Astrocyte of the hippocampus (primary cell): ENCODE data around the gene TAOK1.

Experiments
- DNase-seq: peaks from one replicate; pipeline ENCODE4 v3.0.0; 2011; ENCODE audit warnings: low read depth, low spot score

Gene TAOK1

DNA sequence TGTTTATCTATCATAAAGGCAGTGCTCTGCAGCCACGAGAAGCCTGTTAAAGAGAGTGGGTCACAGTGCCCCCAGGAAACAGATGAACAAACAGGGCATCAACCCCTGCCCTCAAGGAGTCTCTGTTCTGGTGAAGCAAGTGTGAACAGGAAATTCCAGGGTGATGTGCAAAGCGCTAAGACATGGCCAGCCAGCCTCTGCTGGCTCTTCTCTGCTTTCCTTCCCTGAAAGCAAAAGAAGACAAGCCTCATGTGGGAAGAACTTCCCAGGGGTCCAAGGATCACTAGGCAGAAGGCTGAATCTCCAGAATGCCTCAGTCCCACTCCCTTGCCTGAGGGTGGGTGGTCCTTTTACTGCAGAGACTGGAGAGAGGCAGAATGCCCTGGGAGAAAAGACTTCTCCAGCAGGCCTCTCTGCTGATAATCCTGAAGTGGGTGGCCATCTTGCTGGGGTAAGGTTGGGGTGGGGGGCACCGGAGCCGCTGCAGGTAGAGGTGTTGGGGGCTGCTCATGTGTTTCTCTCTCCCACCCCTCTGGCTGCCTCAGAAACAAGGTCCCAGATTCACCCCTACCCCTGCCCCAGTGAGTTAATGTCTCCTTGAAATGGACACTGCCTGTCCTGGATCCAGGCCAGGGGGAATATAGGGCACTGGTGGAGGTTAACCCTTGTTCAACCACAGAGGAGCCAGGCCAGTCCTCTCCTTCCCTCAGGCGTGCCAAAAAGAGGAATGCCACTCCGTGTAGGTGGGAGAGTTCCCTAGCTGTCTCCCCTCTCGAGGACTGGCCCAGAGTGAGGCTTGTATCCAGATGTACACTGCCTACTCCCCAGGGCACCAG lies 205.2 kb downstream of the TAOK1 start:
- no peak for DNase-seq

DNA sequence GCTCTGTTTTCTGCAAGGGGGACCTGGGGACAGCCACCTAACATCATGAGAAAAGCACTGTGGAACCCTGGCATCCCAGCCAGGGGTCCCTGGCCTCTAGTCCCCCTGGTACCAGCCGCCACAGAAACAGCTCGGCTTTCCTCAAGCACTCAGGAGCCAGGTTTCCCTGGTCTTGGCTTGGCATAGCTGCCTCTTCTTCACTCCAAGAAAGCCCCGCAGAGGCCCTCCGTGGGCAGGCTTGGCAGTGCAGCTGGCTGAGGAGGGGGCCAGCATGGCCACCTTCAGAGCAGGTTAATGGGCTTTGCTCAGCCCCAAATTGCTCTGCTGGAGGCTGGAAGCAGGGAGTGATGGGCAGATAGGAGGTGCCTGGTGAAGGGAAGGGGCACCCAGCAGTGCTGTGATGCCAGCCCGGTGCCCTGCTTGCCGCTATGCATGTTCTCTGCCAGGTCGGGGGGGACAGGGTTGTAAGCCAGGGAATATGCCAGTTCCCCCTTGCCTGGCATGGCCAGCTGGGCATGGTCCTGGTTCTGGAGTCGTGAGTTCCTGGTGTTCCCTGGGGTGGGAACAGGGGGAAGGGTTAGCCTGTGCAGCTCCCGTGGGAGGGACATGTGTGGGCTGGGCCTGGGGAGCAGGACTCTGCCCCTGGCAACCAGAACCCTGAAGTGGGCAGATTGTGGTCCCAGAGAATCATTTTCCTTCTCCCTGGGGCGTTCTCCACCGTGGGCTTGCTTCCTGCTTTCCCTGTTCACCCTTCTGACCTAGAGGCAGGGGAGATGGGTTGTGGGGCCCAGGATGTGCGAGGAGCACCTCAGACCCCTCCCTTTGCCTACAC lies 206.0 kb downstream of the TAOK1 start:
- DNase-seq, result no peak

DNA sequence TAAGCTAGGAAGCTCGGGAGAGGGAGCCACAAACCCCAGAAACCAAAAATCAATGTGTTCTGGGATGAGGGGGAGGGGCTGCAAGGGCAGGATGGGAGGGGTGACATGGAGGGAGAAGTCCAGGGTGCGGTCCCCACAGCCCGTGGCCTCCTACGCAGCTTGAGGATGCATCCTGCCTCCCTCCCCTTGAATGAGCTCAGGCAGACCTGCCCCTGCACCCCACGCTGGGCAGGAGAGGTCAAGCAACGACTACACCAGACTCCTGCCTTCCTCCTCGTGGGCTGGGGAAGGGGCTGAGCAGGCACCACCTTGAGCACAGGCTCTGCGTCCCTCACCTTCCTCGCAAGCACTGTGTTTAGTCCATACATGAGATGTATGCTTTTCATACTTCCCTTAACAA lies 206.6 kb downstream of the TAOK1 start:
- no peak for DNase-seq

DNA sequence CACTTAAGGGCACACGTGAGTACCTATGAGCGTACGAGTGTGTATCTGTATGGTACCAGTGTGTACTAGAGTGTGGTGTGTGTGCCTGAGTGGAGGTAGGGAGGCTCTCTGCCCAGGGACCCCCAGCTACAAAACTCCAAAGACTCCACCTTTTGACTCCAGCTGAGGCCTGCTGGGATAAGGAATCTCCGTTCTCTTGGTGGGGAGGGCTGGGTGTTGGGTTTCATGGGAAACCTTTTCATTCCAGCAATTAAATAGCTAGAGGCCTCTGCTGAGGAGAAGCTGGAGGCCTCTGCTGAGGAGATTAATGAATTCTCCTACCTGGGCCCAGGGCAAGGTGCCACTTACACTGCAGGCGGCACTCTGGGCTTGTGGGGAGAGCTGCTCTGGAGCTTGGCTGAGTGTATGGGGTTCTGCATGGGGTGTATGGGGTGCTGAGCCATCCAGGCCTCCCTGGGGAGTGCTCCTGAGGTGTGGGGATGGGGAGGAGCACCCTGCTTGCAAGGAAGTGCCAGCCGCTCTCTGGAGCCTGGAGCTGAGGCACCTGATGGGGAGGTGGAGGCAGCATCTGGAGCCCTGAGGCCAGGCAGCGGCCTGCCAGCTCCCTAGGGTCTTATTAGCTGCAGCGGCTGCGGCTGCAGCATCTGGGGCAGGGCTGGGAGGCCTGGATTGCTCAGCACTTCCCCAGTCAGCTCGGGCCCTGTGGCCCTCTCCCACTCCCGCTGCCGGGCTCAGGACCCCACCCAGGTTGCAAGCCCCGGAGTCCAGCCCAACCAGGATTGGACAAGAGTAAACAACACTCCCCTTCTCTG lies 207.4 kb downstream of the TAOK1 start:
- no peak for DNase-seq
